HG03565 (cell line): Measurements from ENCODE around the gene C12orf60.

Source experiments
- ATAC-seq: cut with Tn5 transposase; IDR thresholded peaks from one replicate; pipeline ENCODE4 v1.9.1; 2021; ENCODE audit warnings: mild to moderate bottlenecking, moderate library complexity; ENCODE audit not compliant: unreplicated experiment

The C12orf60 gene

DNA sequence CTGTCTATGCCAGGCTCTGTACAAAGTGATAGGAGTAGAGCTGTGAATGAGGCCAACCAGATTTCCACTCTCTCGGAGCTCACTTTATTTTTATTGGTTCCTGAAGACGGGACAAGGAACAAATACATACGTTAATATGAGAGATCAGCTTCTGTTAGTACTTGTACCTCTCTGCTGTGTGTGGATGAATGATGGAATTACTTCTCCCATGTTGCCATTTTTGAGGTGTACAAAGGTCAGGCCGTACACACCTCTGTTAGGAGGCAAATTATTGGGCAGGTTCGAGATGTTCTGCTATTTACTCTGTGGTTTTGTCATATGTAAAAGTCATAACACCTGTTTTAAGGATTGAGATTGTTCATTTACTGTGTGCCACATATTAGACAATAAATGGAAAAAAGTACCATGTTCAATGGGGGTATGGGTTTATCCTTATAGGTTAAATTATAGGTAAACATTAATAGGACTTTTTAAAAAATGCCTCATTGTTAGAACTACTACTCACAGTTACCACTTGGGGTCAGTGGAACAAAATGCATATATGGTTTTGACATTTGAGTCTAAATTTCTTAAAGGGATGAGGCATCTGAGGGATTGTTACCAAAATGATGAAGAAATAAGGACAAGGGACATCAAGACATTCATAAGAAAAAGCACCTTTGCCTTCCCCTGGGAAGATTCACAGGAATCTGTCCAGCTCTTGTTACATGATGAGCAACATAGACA lies 27.1 kb upstream of the C12orf60 start:
- ATAC-seq = no peak

DNA sequence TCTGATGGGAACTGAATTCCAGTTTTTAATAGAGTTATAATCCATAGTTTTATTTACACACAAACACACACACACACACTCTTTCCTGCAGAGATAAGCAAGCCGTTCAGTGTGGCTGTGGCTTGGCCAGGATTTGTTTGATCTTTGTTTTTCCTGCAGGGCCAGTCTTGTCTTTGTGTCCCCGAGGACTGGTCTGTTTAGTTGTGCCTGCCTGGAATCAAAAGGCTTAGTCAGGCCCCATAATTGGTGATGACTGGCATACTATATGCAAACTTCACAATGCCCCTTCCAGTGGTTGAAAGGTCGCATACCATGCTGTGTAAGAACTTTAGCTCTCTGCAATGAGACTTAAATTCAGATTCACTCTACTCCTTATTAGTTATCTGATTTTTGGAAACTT lies 26.2 kb upstream of the C12orf60 start:
- ATAC-seq = no peak

DNA sequence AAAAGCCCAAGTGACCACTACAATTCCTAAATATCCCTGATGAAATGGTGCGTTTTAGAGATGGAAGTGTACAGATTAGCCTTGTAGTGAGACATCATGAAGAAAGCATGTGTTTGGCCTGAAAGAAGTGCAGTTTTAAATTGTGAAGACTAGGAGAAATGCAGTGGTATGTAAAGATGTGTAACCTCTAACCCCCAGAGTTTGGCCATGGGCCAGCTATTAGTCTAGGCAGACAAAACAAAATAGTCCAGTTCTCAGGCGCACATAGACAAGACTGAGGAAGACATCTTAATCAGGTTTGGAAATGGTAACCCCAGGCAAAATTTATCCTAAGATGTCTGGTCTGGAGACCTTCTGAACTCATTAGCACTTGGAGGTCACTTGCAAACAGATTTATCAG lies 23.6 kb upstream of the C12orf60 start:
- ATAC-seq = no peak

DNA sequence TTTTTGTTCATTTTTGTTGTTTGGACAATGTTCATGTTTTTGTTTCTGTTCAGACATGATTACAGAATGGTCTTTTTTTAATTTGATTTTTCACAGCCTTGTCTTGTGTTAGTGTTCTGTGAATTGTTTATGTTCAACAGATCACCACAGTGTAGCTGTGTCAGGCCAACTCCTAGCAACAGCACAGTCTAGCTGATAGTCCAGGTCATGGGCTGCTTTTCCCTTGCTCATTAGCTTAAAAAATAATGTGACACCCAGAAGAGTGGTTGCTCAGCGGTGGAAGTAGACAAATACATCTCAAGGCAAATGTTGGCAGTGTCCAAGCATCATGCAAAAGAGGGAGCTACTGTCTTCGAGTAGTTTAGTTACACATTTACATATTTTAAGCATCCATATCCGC lies 22.6 kb upstream of the C12orf60 start:
- ATAC-seq = no peak

DNA sequence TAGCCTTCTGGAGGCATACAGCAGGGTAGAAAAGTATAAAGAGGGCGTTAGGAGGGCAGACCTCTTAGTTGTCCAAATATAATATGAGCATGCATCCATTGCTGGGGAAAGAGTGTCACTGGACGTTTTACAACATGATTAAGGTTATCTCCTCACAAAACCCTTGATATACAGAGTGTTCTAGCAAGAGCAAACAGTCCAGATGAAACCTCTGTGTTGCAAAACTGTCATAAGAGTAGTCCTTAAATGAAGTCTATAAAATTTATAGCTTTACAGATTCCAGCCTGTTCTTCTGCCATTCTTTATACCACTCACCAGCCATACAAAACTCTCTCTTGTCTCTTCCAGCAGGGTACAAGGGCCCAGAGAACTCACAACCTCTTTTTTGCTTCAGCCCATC lies 21.9 kb upstream of the C12orf60 start:
- ATAC-seq = no peak

DNA sequence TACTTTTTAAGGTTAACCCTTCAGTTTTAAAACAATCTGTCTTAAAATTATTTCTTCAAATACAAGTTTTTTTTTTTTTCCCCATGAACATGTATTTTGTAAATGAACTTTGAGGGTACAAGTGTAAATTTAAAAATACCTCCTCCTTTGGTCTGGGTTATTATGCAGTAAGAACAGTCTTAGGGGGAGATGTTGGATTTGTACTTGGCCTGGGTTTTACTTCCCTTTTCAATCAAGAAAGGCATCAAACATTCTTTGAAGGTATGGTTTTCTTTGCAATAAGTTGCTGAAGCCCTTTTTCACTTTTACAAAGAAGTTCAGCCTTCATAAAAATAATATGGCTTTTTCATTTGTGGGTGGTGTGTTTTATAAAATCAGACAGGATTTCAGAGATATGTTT lies 20.7 kb upstream of the C12orf60 start:
- ATAC-seq = no peak

DNA sequence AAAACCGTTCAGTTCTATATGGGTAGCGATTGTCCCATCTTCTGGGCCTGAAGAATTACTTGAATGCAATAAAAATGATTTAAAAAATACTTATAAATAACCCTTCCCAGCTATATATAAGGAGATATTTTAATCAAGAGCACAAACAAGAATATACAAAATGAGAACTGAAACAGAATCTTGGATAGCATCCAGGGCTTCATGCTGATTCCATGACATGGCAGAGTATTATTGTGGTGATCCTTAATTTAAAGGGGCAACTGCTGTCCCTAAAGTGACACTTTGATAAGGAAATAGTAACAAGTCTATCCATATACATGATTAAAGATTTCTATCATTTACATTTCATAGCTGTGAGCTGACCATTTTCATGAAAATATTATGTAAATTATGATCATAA lies 19.0 kb upstream of the C12orf60 start:
- no peak for ATAC-seq

DNA sequence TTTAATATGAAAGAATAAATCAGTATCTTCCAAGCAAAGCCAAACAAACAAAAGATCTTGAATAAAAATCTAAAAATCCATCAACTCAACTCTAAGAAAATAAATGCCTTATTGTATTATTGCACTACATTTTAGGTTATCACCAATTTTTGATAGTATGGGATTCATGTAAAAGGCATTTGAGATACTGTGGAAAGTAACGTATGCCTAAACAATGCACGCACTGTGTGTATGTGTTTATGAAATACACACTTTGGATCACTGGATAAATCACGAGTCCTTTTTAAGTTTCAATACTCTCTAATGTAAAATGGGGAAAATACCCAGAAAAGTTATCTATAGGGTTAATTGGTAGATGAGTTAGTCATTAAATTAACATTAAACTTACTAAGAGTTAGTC lies 17.9 kb upstream of the C12orf60 start:
- ATAC-seq = no peak

DNA sequence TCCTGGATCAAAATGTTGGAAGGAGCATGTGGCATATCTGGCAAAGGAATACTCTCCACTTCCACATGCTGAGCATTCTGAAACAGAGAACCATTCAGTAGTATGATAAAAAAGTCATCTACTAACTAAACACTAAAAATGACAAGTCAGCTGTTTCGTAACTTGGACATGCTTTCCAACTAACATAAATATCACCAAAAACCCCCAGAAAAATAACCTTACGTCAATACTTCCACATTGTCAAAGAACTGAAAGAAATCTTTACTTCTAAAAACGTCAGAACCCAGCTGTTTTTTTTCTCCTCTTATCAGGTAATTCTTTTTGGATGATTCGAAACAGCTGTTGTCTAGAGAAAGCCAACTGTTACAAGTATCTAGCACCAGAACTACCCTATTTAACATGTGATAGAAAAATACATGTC lies 8.4 kb upstream of the C12orf60 start:
- no peak for ATAC-seq

DNA sequence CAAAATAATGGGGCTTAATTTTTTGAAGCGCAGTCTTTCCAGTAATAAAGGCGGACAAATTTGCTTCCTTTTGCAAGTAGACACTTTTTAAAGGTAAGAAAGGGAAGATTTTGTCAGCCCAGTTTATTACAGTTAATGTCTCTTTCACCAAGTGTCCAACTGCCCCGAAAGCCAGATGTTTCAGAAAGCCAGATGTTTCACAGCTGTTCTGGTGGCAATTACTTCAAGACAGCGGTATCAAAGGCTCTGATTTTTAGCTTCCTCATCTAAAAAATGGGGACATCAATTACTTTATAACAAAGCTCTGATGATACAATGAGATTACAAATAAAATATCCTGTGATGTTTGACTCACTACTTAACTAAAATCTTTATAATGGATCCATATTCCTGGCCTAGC lies 1.2 kb upstream of the C12orf60 start:
- no peak for ATAC-seq

DNA sequence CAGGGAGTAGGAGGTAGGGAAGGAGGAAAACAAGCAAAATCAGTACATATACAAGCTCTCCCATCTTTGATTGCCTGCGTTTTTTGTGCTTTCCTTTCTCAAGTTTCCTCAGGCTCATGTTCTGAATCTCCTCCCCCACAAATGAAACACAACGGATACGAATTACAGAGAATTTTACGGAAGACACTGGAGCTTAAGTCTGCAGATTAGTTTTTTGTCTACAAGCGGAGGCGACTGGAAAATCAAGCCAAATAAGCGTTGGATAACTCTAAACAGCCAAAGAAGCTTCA lies 804 bp upstream of the C12orf60 start:
- ATAC-seq = no peak

DNA sequence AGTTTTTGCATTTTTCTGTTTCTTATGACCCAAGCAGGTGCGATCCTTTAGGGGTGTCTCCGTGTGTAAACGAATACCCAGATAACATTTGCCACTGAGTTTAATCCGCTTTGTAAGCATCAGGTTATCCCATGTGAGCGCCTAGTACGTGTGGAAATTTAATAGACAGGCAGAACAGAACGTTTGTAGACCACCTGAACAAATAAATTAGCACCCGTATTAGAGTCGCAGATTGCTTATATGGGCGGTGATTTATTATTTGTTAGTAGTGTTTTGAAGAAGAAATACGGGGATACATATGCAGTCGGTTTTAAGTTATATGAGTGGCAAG lies 325 bp downstream of the C12orf60 start:
- ATAC-seq = peak; percentile 4

DNA sequence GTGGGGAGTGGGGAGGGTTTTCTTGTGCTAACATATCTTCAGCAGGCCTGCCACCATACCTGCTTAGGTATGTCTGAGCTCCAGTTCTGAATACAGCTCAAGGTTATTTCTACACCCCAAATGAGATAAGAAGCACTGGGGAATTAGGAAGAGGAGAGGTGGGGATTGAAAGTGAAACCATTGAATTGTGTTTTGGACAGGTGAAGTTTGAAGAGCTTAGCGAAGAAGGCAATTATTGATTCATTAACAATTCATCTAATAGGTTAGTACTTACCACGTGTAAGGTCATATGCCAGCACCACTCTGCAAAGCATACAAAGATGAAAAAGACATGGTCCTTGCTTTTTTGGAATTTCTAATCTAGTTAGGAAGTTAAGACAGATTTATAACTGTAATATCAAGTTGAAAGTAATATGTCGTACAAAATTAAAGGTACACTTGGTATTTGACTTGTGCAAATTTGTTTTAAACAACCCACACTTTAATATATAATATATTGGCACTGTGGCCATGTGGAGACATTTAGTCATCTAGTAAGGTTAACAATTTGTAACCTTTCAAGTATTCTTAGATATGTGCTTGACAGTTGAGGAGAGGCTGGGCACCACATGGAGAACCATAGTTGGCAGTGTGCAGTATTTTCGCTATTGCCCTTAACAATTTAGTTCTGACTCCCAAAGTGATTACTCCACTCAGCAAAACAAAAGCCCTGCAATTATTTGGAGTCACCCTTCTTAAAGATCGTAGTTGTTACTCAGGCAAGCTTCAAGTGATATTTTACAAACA lies 6.9 kb downstream of the C12orf60 start:
- no peak for ATAC-seq

DNA sequence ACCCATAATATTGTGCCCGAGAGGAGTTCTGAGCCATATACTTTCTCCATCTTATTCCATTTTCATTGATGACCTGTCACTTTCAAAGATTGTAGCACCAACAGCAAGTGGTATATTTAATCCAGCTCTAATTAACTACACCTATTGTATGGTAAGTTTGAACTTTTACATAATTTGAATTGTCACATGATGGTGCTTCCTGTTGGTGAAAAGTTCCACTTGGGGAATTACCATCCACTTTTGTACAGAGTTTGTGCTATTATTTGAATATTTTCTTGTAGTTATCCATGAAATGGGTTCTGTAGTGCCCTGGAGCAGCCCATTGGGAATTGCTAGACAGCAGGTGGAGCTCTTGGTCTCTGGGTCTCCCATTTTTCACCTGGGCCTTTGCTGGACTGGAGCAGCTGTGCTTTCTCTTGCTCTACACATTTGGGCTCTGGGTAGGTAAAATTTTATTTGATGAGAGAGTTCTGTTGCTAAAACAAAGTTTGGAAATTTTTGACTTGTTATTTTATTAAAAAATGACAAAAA lies 7.5 kb downstream of the C12orf60 start:
- ATAC-seq = no peak

DNA sequence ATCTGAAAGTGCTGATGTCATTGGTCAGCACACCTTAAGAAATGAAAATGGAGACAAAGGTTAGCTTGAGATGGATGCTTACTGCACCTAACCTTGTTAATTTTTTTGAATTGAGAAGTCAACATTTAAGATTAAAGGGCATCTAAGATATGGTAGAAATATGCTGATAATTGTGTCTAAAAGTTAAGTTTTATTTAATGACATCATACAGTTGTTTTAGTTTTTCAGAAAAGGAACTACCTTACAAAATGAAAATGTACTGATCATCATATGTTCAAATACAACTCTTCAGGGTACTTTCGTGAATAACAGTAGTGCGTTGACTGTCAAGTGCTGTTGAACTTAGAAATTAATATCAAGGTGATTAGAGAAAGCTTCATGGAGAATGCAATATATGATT lies 8.0 kb downstream of the C12orf60 start:
- ATAC-seq = no peak

DNA sequence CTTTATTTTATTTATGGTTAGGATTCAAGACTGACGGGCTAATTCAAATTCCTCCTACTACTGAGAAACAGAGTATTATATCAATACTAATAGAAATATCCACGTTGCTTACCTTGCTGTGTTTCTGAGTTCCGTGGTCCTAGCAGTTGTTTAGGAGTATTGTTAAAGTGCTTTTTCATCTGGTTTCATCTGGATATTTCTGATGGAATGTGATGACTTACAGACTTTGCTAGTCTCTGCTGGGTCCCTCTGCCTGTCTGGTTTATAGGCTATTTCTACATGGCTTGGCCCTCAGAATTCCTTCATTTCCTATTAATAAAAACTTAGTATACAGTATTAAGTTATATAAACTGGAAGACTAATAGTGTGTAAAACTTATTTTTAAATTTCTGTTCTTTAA lies 10.5 kb downstream of the C12orf60 start, which contains the start of gene SMCO3:
TSS of gene SMCO3 (minus strand) at position 169 of the 400 bp plus-strand sequence. CDS start 7,502 bp downstream, outside the sequence.
- ATAC-seq = no peak

DNA sequence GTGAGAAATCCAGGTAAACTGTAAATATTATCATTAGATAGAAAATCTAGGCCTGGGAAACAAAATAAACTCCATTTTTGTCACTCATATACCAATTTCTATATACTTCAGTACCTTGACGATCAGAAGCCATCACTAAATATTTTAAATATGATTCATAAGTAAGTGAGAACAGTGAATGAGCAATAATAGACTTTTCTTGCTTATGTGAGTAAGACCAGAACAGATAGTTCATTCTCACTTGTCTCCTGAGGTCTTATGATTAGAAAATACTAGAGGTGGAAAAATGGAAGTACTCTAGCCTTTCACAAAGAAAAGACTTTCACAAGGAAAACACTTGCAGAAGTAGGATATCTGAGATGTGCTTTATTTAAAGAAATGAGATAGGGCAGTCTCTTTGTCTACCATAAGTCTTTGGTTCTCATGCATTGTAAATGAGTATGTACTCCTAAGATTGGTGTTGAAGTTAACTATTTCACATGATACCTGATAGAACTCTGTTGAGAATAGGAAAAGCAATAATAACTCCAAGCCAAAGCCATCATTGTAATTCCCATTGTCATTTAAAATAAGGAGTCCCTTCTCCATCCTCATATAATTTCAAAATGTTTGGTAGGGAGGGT lies 20.7 kb downstream of the C12orf60 start:
- ATAC-seq = no peak

DNA sequence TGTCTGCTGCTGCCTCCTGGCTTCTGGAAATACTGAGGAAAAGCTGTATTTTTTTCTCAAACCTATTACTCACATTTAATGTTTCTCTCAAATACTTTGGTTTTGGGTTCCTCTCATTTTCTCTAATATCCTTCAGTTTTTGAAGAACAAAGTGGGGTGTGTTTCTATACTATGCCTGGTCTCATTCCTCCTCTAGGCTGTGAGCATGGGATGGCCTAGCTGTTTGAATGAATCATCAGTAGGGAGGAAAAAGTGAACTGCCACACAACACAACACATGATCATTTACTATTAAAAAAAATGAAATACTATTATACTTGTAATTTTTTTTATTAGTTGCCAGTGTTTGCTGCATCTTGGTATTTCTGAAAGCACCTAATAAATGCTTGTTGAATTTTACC lies 21.8 kb downstream of the C12orf60 start:
- no peak for ATAC-seq

DNA sequence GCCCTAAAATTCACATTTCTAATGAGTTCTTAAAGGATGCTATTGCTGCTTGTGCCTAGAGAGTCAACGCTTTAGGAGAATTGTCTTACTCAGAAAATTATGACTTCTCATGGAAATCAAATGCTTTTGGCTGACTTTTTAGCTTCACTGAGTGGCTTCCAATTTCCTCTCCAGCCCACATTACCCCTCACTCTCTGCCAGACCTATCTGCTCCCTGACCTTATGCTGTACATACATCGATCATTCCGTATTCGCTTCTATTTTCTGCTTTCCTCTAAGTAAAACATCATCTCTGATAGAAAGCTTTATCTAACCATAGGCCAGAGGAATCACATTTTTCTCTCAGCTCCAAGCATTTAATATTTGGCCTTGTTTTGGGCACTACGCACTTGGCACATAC lies 23.0 kb downstream of the C12orf60 start:
- ATAC-seq = no peak

DNA sequence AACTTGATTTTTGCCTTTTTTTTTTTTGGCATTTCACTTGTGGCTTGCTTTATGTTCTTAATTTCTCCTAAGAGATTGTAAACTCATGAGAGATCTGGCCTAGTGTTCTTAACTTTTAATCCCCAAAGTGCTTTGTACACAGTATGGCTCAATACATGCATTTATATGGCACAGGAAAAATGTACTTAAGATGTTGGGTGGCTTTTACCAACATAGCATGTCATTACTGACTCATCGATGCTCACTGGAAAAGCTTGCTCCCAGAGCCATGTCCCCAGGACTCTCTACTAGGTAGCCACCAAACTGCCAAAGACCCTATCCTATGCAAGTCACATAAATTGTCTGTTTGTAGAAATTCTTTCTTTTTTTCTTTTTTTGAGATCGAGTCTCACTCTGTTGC lies 23.6 kb downstream of the C12orf60 start:
- ATAC-seq = no peak

DNA sequence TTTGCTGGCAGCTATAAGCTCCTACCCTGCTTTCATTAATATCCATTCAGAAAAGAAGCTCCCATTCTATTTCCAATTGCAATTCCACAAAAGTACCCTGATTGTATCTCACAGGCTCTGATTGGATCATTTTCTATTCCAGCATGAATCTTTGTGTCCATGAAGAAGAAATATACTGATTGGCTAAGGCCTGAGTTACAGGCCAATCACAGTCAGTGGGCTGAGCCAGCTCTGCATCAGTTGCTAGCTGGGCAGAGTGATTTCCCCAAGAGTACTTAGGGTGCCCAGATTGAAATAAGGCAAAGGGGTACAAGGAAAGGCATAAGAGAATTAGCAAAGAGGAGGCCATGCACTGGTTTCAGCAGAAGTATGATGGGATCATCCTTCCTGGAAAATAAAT lies 25.4 kb downstream of the C12orf60 start:
- ATAC-seq = peak; percentile 91

DNA sequence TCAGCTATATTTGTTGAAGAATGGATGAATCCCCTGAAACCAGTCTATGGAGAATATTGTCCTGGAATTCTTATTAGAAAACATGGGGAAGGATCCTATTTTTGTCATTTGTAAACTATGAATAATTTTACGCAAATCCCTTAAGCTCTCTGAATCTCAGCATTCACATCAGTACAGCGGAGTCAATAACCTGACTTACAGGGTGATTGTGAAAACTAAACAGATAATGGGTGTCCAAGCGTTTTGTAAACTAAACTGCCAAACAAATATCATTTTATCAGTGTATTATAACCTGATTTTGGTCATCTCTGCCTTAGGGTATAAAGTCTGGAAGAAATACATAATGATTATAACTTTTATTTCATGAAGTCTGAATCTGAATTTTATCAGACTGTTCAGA lies 29.9 kb downstream of the C12orf60 start:
- ATAC-seq = no peak
